WTC11 (cell line): ENCODE measurements around the gene RASGRF1. TPM values are rescaled to one million over a fixed set of nuclear protein-coding genes. Genes with fewer than 3 reads are reported as not detected.

Experiments
- ATAC-seq: fragments of 200-7000 bp; cut with Tn5 transposase; 2 replicates; pipeline ENCODE4 v1.10.0; 2021; ENCODE audit warnings: mild to moderate bottlenecking, moderate library complexity
- CTCF ChIA-PET: fragments of 300-600 bp; sonication (Branson Sonifier 250); formaldehyde crosslinking; loops from one replicate; lab custom pipeline; 2021; ENCODE audit warnings: antibody characterized with exemption; lab: Charles Lee
- POLR2A ChIA-PET: fragments of 350-600 bp; sonication (Branson Sonifier 250); formaldehyde crosslinking; loops from one replicate; lab custom pipeline; 2021; ENCODE audit warnings: antibody characterized with exemption; lab: Charles Lee
- DNase-seq: peaks from one replicate; pipeline ENCODE4 v3.0.0; 2021; ENCODE audit warnings: low spot score
- H3K27ac Mint-ChIP-seq: 2 replicates; pipeline ENCODE4 v1.8.0; 2021; ENCODE audit warnings: mixed read lengths
- H3K27me3 Mint-ChIP-seq: 2 replicates; pipeline ENCODE4 v1.8.0; 2021; ENCODE audit warnings: low read depth, mild to moderate bottlenecking, moderate library complexity, mixed read lengths
- H3K36me3 Mint-ChIP-seq: 2 replicates; pipeline ENCODE4 v1.8.0; 2021; ENCODE audit warnings: mixed read lengths
- H3K4me1 Mint-ChIP-seq: 2 replicates; pipeline ENCODE4 v1.8.0; 2022; ENCODE audit warnings: mixed read lengths
- H3K4me3 Mint-ChIP-seq: 2 replicates; pipeline ENCODE4 v1.8.0; 2021; ENCODE audit warnings: mild to moderate bottlenecking, moderate library complexity, mixed read lengths
- H3K9me3 Mint-ChIP-seq: 2 replicates; pipeline ENCODE4 v1.8.0; 2021; ENCODE audit warnings: mixed read lengths
- ATF2 ChIP-seq: sonication (generic); formaldehyde crosslinking; IDR thresholded peaks from 2 replicates; pipeline ENCODE4 v1.8.1; 2022; ENCODE audit warnings: low read depth, missing genetic modification reagents, borderline replicate concordance
- CREM ChIP-seq: sonication (generic); formaldehyde crosslinking; IDR thresholded peaks from 2 replicates; pipeline ENCODE4 v1.8.1; 2022; ENCODE audit warnings: mild to moderate bottlenecking, missing genetic modification reagents, moderate library complexity
- ELF4 ChIP-seq: sonication (generic); formaldehyde crosslinking; IDR thresholded peaks from 2 replicates; pipeline ENCODE4 v1.8.1; 2022; ENCODE audit warnings: low read depth, mild to moderate bottlenecking, moderate library complexity, missing genetic modification reagents
- EMX1 ChIP-seq: fragments of 250-450 bp; sonication (Bioruptor Pico); IDR thresholded peaks from 2 replicates; pipeline ENCODE4 v1.8.0; 2021; ENCODE audit warnings: mild to moderate bottlenecking
- FOXJ3 ChIP-seq: sonication (generic); formaldehyde crosslinking; IDR thresholded peaks from 2 replicates; pipeline ENCODE4 v1.9.0; 2021; ENCODE audit warnings: missing genetic modification reagents, mild to moderate bottlenecking, borderline replicate concordance
- JUN ChIP-seq: sonication (generic); formaldehyde crosslinking; IDR thresholded peaks from 2 replicates; pipeline ENCODE4 v1.8.0; 2023; ENCODE audit warnings: mild to moderate bottlenecking, missing genetic modification reagents
- MAX ChIP-seq: sonication (generic); formaldehyde crosslinking; IDR thresholded peaks from 2 replicates; pipeline ENCODE4 v1.8.0; 2022; ENCODE audit warnings: mild to moderate bottlenecking, missing genetic modification reagents
- MYBL2 ChIP-seq: sonication (generic); formaldehyde crosslinking; IDR thresholded peaks from 2 replicates; pipeline ENCODE4 v1.8.1; 2023; ENCODE audit warnings: mild to moderate bottlenecking, moderate library complexity, missing genetic modification reagents
- NR1H2 ChIP-seq: sonication (generic); formaldehyde crosslinking; IDR thresholded peaks from 2 replicates; pipeline ENCODE4 v1.9.0; 2021; ENCODE audit warnings: mild to moderate bottlenecking, moderate library complexity, missing genetic modification reagents
- TCF7 ChIP-seq: sonication (generic); formaldehyde crosslinking; IDR thresholded peaks from 2 replicates; pipeline ENCODE4 v1.8.0; 2022; ENCODE audit warnings: mild to moderate bottlenecking, low read depth, missing genetic modification reagents, moderate library complexity
- TP53 ChIP-seq: sonication (generic); formaldehyde crosslinking; IDR thresholded peaks from 2 replicates; pipeline ENCODE4 v1.8.1; 2023; ENCODE audit warnings: mild to moderate bottlenecking, missing genetic modification reagents
- ZBTB21 ChIP-seq: sonication (generic); formaldehyde crosslinking; IDR thresholded peaks from 2 replicates; pipeline ENCODE4 v1.8.1; 2023; ENCODE audit warnings: mild to moderate bottlenecking, missing genetic modification reagents, borderline replicate concordance
- ZMAT4 ChIP-seq: fragments of 250-450 bp; sonication (Bioruptor Pico); IDR thresholded peaks from 2 replicates; pipeline ENCODE4 v1.9.0; 2021; ENCODE audit warnings: mild to moderate bottlenecking
- ZNF416 ChIP-seq: fragments of 250-450 bp; sonication (Bioruptor Pico); IDR thresholded peaks from 2 replicates; pipeline ENCODE4 v1.9.0; 2021; ENCODE audit warnings: mild to moderate bottlenecking, inconsistent platforms
- ZNF423 ChIP-seq: fragments of 250-450 bp; sonication (Bioruptor Pico); IDR thresholded peaks from 2 replicates; pipeline ENCODE4 v2.1.2; 2022; ENCODE audit warnings: mild to moderate bottlenecking, moderate library complexity
- total RNA-seq: library from RNA; stranded (reverse); gene quantifications from 3 replicates; pipeline ENCODE4 v1.2.3, GENCODE V29; 2021
- TF ChIP-seq, protein P1 (sequence below): fragments of 250-450 bp; sonication (Bioruptor Pico); IDR thresholded peaks from 2 replicates; pipeline ENCODE4 v1.9.0; 2021; ENCODE audit warnings: mild to moderate bottlenecking
- TF ChIP-seq, protein P2 (sequence below): sonication (generic); formaldehyde crosslinking; IDR thresholded peaks from 2 replicates; pipeline ENCODE4 v1.8.1; 2022; ENCODE audit warnings: missing genetic modification reagents, borderline replicate concordance
- TF ChIP-seq, protein P3 (sequence below): sonication (generic); formaldehyde crosslinking; IDR thresholded peaks from 2 replicates; pipeline ENCODE4 v1.8.0; 2022; ENCODE audit warnings: missing genetic modification reagents

RASGRF1 gene
- total RNA-seq, 1 experiment from 2014 or later, result 0.85 TPM

DNA sequence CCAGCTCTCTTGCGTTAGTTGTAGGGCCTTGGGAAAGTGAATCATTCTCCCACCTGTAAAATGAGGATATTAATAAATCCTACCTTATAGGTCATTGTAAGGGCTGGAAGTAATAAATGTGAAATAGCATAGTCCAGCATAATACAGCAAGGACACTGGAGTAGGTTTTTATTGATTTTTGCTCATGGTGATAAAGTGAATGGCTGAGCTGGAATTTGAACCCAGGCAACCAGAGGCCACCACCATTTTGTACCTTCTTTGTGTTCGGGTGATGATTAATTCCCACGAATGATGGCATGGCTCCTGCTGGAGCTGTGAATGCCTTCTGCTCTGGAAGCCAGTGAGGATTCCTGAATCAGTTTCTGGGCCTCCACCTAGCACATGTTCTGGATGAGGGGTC lies 177.6 kb downstream of the RASGRF1 start:
- no peak overlapping the region for H3K27ac Mint-ChIP-seq
- peaks cover 16% of the 10 kb centered on the region for H3K4me1 Mint-ChIP-seq
- H3K36me3 Mint-ChIP-seq, result peaks cover 46% of the 10 kb centered on the region
- no peaks in the 10 kb centered on the region for H3K9me3 Mint-ChIP-seq
- ChIA-PET CTCF (interaction anchor here (2.0 kb wide), 1 partner anchor 67 kb away, joined by 13 read pairs; no protein-coding TSS in a partner anchor), POLR2A (interaction anchor here (0.6 kb wide), 1 partner anchor 11 kb away, joined by 4 read pairs; no protein-coding TSS in a partner anchor)
- DNase-seq (no peak), ATAC-seq (no peak)
- no peaks in the 10 kb centered on the region for H3K27me3 Mint-ChIP-seq
- TF ChIP-seq MAX (CRISPR knock-in tag), result no peak
- TF ChIP-seq, protein P1, sequence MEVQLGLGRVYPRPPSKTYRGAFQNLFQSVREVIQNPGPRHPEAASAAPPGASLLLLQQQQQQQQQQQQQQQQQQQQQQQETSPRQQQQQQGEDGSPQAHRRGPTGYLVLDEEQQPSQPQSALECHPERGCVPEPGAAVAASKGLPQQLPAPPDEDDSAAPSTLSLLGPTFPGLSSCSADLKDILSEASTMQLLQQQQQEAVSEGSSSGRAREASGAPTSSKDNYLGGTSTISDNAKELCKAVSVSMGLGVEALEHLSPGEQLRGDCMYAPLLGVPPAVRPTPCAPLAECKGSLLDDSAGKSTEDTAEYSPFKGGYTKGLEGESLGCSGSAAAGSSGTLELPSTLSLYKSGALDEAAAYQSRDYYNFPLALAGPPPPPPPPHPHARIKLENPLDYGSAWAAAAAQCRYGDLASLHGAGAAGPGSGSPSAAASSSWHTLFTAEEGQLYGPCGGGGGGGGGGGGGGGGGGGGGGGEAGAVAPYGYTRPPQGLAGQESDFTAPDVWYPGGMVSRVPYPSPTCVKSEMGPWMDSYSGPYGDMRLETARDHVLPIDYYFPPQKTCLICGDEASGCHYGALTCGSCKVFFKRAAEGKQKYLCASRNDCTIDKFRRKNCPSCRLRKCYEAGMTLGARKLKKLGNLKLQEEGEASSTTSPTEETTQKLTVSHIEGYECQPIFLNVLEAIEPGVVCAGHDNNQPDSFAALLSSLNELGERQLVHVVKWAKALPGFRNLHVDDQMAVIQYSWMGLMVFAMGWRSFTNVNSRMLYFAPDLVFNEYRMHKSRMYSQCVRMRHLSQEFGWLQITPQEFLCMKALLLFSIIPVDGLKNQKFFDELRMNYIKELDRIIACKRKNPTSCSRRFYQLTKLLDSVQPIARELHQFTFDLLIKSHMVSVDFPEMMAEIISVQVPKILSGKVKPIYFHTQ (CRISPR knock-in tag), result no peak
- TF ChIP-seq ZNF416 (CRISPR knock-in tag), result no peak
- TF ChIP-seq CREM (CRISPR knock-in tag), result no peak
- no peak for TF ChIP-seq JUN (CRISPR knock-in tag)
- TF ChIP-seq EMX1 (CRISPR knock-in tag), result no peak
- no peak for TF ChIP-seq TCF7 (CRISPR knock-in tag)
- TF ChIP-seq ZMAT4 (CRISPR knock-in tag), result no peak
- TF ChIP-seq ATF2 (CRISPR knock-in tag), result no peak
- H3K4me3 Mint-ChIP-seq, result no peak overlapping the region

GRCh38 chr15:78912316-78912715 lies 178.3 kb downstream of the RASGRF1 start:
- Mint-ChIP-seq H3K4me3 (no peak overlapping the region), H3K4me1 (peaks cover 18% of the 10 kb centered on the region), H3K27ac (no peak overlapping the region), H3K36me3 (peaks cover 44% of the 10 kb centered on the region), H3K27me3 (no peaks in the 10 kb centered on the region), H3K9me3 (no peaks in the 10 kb centered on the region)
- CTCF ChIA-PET, result interaction anchor here (2.0 kb wide), 1 partner anchor 67 kb away, joined by 13 read pairs; no protein-coding TSS in a partner anchor
- TF ChIP-seq CREM (CRISPR knock-in tag), result no peak
- no peak for TF ChIP-seq TP53 (CRISPR knock-in tag)
- TF ChIP-seq ZMAT4 (CRISPR knock-in tag), result no peak
- no peak for TF ChIP-seq ELF4
- TF ChIP-seq, protein P2, sequence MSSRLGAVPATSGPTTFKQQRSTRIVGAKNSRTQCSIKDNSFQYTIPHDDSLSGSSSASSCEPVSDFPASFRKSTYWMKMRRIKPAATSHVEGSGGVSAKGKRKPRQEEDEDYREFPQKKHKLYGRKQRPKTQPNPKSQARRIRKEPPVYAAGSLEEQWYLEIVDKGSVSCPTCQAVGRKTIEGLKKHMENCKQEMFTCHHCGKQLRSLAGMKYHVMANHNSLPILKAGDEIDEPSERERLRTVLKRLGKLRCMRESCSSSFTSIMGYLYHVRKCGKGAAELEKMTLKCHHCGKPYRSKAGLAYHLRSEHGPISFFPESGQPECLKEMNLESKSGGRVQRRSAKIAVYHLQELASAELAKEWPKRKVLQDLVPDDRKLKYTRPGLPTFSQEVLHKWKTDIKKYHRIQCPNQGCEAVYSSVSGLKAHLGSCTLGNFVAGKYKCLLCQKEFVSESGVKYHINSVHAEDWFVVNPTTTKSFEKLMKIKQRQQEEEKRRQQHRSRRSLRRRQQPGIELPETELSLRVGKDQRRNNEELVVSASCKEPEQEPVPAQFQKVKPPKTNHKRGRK (CRISPR knock-in tag), result no peak
- TF ChIP-seq MYBL2 (CRISPR knock-in tag), result no peak
- TF ChIP-seq, protein P3, sequence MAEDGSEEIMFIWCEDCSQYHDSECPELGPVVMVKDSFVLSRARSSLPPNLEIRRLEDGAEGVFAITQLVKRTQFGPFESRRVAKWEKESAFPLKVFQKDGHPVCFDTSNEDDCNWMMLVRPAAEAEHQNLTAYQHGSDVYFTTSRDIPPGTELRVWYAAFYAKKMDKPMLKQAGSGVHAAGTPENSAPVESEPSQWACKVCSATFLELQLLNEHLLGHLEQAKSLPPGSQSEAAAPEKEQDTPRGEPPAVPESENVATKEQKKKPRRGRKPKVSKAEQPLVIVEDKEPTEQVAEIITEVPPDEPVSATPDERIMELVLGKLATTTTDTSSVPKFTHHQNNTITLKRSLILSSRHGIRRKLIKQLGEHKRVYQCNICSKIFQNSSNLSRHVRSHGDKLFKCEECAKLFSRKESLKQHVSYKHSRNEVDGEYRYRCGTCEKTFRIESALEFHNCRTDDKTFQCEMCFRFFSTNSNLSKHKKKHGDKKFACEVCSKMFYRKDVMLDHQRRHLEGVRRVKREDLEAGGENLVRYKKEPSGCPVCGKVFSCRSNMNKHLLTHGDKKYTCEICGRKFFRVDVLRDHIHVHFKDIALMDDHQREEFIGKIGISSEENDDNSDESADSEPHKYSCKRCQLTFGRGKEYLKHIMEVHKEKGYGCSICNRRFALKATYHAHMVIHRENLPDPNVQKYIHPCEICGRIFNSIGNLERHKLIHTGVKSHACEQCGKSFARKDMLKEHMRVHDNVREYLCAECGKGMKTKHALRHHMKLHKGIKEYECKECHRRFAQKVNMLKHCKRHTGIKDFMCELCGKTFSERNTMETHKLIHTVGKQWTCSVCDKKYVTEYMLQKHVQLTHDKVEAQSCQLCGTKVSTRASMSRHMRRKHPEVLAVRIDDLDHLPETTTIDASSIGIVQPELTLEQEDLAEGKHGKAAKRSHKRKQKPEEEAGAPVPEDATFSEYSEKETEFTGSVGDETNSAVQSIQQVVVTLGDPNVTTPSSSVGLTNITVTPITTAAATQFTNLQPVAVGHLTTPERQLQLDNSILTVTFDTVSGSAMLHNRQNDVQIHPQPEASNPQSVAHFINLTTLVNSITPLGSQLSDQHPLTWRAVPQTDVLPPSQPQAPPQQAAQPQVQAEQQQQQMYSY (CRISPR knock-in tag), result no peak
- no peak for TF ChIP-seq ZNF416 (CRISPR knock-in tag)
- no peak for TF ChIP-seq ATF2 (CRISPR knock-in tag)
- no peak for TF ChIP-seq NR1H2 (CRISPR knock-in tag)
- no peak for TF ChIP-seq ZNF423 (CRISPR knock-in tag)
- TF ChIP-seq ZBTB21 (CRISPR knock-in tag), result no peak
- no peak for TF ChIP-seq FOXJ3
- no peak for DNase-seq
- ATAC-seq, result no peak
- POLR2A ChIA-PET, result interaction anchor here (0.6 kb wide), 1 partner anchor 12 kb away, joined by 4 read pairs; no protein-coding TSS in a partner anchor
